ENCODE results near the gene CALHM4.

The CALHM4 gene

DNA sequence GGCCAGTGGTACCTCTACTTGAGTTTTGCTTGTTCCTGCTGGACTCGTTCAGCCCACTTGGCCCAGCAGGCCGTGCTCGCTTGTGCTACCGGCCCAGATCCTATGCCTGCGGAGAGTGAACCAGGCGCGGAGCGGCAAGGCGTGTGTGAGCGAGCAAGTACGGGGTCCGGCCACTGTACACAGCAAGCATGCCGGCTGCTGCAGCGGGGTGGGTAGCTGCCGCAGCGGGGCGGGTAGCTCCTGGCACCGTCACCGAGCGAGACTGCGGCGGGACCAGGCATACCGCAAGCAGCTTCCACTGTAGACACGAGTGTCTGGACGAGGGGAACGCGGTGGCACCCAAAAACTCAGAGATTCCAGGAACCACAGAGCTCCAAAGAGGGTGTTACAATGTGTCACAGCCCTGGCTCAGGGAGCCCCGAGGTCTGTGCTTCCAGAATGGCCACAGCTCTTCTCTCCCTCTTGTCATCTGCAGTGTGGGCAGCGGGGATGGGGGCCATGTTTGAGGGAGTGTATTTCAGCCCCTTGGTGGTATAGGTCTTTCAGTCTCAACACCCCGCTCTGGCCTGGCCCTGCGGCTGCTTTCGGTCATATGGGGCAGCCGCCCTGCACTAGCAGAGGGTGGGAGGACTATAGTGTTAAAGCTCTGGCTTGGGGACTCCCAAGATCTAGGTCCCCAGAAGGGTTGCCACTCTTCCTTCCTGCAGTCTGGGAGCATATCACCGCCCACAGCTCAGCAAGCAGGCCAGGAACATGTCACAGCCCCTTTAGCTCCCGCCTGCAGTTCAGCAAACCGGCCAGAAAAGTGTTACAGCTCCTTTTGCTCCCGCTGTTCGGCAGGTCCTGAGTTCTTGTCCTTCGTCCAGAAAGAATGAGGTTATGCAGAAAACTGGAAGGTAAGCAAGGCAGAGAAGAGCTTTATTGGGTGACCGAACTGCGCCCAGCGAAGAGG is 11.6 kb downstream of the CALHM4 start:
- TF ChIP-seq CTCF (IDR thresholded peaks at IDR 0.05; ENCODE audit: extremely low read depth, missing control alignments), result no peak
- DNase-seq (ENCODE audit: low spot score), result no peak

- no peak for DNase-seq (ENCODE audit: low spot score)
- no peak for TF ChIP-seq CTCF (IDR thresholded peaks at IDR 0.05; ENCODE audit: extremely low read depth, missing control alignments)
Measured at GRCh38 chr6:116568111-116568510, 14.6 kb downstream of the CALHM4 start.

DNA sequence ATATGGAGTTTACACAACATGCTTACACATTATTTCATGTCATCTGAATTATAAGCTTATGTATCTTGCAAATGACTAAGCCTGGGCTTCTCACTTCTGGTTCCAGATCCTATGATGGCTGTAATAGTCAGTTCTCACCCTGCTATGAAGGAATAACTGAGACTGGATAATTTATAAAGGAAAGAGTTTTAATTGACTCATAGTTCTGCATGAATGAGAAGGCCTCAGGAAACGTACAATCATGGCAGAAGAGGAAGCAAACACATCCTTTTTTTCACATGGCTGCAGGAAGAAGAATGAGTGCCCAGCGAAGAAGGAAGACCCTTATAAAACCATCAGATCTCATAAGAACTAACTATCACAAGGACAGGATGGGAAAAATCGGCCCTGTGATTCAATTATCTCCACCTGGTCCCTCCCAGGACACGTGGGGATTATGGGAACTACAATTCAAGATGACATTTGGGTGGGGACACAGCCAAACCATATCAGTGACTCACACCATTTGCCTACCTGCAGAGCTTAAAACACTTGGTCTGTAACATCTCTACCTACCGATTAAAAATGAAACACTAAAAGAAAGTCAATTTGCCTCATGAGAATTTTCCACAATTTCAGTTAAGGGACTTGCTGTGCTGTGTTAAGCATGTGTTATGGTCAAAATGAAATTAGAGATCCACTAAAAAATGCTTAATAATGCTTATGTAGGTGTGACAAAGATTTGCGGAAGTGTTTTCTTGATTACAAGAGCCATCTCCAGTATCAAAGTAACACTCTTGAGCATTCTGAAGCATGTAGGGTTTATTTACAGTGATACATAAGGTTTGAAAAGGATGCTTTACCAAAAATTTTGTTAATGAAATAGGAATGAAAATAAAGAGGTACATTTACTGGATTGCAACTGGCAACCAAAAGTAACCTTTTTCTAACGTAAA is 15.5 kb downstream of the CALHM4 start:
- DNase-seq (ENCODE audit: low spot score), result no peak
- TF ChIP-seq CTCF (IDR thresholded peaks at IDR 0.05; ENCODE audit: extremely low read depth, missing control alignments), result no peak

- DNase-seq (ENCODE audit: low spot score), result peak; percentile 97
- TF ChIP-seq CTCF (IDR thresholded peaks at IDR 0.05; ENCODE audit: extremely low read depth, missing control alignments), result peak; percentile 4
Measured at GRCh38 chr6:116570856-116571682, 17.5 kb downstream of the CALHM4 start, which contains the start of gene RWDD1. Gene RWDD1 (plus strand): TSS chr6:116571504. CDS start chr6:116571583, 79 bp downstream.

DNA sequence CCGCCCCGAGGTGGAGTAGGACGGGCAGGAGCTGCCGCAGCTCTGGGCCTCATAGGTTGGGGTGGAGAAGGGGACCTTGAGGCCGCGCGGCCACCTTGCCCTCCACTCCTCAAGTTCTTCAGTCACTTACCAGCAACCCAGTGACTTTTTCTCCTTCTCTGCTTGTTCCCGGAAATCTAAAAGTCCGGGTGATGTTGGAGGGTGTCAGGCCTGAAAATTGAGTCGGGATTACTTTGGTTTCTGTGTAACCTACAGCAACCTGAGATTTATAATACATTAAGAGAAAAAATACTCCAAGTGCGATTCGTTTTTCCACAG is 18.1 kb downstream of the CALHM4 start:
- TF ChIP-seq CTCF (IDR thresholded peaks at IDR 0.05; ENCODE audit: extremely low read depth, missing control alignments), result no peak
- DNase-seq (ENCODE audit: low spot score), result no peak

GRCh38 chr6:116572162-116572561 is 18.6 kb downstream of the CALHM4 start:
- peak; percentile 41 for DNase-seq (ENCODE audit: low spot score)
- TF ChIP-seq CTCF (IDR thresholded peaks at IDR 0.05; ENCODE audit: extremely low read depth, missing control alignments), result no peak

Data from GM20000 (cell line).